ENCODE measurements around the gene DIS3L2.

GRCh38 chr2:232018181-232018580, 56.7 kb downstream of the DIS3L2 start:
- no peak for TF ChIP-seq POLR2A (IDR thresholded peaks at IDR 0.05)
- TF ChIP-seq CTCF (IDR thresholded peaks at IDR 0.05): no peak

Measured in uterus (tissue), 2 donors.